ENCODE data around the gene FGF2.
"Not testable (repeated sequence)": the region's sequence is repeated elsewhere in the genome, so short reads cannot be mapped to it uniquely, and the experiment has no call there.

The FGF2 gene

GRCh38 chr4:122863639-122864038 is 37.0 kb downstream of the FGF2 start:
- H3K9ac ChIP-seq: no peak overlapping the region
- H3K36me3 ChIP-seq: no peaks in the 10 kb centered on the region
- H4K20me1 ChIP-seq: no peaks in the 10 kb centered on the region
- H3K4me3 ChIP-seq: no peak overlapping the region
- TF ChIP-seq Cebpa-rat (IDR thresholded peaks at IDR 0.05): no peak
- H3K4me1 ChIP-seq: no peaks in the 10 kb centered on the region
- H3K27me3 ChIP-seq: no peaks in the 10 kb centered on the region
- H3K27ac ChIP-seq: no peak overlapping the region
- H3K4me2 ChIP-seq: no peak overlapping the region
- H3K9me3 ChIP-seq: no peaks in the 10 kb centered on the region

DNA sequence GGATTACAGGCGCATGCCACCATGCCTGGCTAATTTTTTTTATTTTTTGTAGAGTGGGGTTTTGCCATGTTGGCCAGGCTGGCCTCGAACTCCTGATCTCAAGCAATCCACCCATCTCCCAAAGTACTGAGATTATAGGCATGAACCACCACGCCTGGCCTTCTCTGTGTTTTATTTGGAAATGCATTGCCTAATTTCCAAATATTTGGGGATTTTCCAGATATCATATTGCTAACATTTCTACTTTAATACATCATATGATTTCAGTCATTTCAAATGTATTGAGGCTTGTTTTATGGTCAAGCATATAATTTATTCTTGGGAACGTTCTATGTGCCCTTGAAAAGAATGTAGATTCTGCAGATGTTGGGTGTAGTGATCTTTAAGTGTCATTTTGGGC is 38.8 kb downstream of the FGF2 start:
- no peaks in the 10 kb centered on the region for H3K4me1 ChIP-seq
- no peaks in the 10 kb centered on the region for H3K9me3 ChIP-seq
- no peaks in the 10 kb centered on the region for H3K27me3 ChIP-seq
- H3K27ac ChIP-seq: no peak overlapping the region
- no peak overlapping the region for H3K4me2 ChIP-seq
- no peak overlapping the region for H3K9ac ChIP-seq
- TF ChIP-seq Cebpa-rat (IDR thresholded peaks at IDR 0.05): no peak
- H4K20me1 ChIP-seq: no peaks in the 10 kb centered on the region
- H3K4me3 ChIP-seq: no peak overlapping the region
- no peaks in the 10 kb centered on the region for H3K36me3 ChIP-seq

DNA sequence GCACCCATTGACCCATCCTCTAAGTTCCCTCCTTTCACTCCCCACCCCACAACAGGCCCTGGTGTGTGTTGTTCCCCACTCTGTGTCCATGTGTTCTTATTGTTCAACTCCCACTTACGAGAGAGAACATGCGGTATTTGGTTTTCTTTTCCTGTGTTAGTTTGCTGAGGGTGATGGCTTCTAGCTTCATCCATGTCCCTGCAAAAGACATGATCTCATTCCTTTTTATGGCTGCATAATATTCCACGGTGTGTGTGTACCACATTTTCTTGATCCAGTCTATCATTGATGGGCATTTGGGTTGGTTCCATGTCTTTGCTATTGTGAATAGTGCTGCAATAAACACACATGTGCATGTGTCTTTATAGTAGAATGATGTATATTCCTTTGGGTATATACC is 41.6 kb downstream of the FGF2 start:
- not testable (repeated sequence) for H3K36me3 ChIP-seq, H3K4me2 ChIP-seq, H4K20me1 ChIP-seq, H3K27ac ChIP-seq, H3K9ac ChIP-seq, H3K27me3 ChIP-seq, H3K4me3 ChIP-seq, H3K4me1 ChIP-seq, H3K9me3 ChIP-seq

DNA sequence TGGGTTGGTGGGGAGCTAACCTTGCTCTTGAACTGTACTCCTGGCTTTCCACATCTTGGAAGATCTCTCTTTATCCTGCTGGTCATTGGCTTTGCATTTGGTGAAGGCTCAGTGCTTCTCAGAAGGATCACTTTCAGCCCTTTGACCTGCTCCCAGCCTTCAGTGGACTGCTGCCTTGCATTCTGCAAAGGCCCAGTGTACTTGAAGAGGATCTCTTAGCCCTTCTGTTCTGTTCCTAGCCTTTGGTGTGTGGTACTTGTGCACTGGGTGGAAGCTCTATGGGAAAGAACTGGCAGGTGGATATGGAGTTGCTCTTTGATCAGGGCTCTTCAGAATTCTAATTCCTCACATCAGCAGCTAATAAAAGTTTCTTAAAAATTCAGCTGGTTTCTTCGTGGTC is 46.5 kb downstream of the FGF2 start:
- H3K4me1 ChIP-seq: no peaks in the 10 kb centered on the region
- no peak overlapping the region for H3K27ac ChIP-seq

GRCh38 chr4:122873821-122874593 is 47.4 kb downstream of the FGF2 start:
- H4K20me1 ChIP-seq: no peaks in the 10 kb centered on the region
- H3K9me3 ChIP-seq: no peaks in the 10 kb centered on the region
- H3K9ac ChIP-seq: no peak overlapping the region
- no peak overlapping the region for H3K4me3 ChIP-seq
- no peak for TF ChIP-seq Cebpa-rat (IDR thresholded peaks at IDR 0.05)
- H3K4me2 ChIP-seq: no peak overlapping the region
- no peak overlapping the region for H3K27ac ChIP-seq
- no peaks in the 10 kb centered on the region for H3K36me3 ChIP-seq
- no peaks in the 10 kb centered on the region for H3K4me1 ChIP-seq
- no peaks in the 10 kb centered on the region for H3K27me3 ChIP-seq

More for the DNA sequence above, 46.5 kb downstream of the FGF2 start:
- H3K4me2 ChIP-seq: no peak overlapping the region
- no peaks in the 10 kb centered on the region for H3K36me3 ChIP-seq
- no peak for TF ChIP-seq Cebpa-rat (IDR thresholded peaks at IDR 0.05)
- H3K27me3 ChIP-seq: no peaks in the 10 kb centered on the region
- H4K20me1 ChIP-seq: no peaks in the 10 kb centered on the region
- H3K4me3 ChIP-seq: no peak overlapping the region
- H3K9ac ChIP-seq: no peak overlapping the region
- H3K9me3 ChIP-seq: no peaks in the 10 kb centered on the region

- Histone ChIP-seq H3K9me3 (peaks cover 13% of the 10 kb centered on the region), H3K4me2 (no peak overlapping the region), H3K4me3 (no peak overlapping the region), H3K9ac (no peak overlapping the region), H3K27me3 (no peaks in the 10 kb centered on the region), H3K36me3 (no peaks in the 10 kb centered on the region), H3K27ac (no peak overlapping the region), H3K4me1 (no peaks in the 10 kb centered on the region), H4K20me1 (no peaks in the 10 kb centered on the region)
- no peak for TF ChIP-seq Cebpa-rat (IDR thresholded peaks at IDR 0.05)
These were observed 49.3 kb downstream of the FGF2 start for GRCh38 chr4:122875949-122876348.

DNA sequence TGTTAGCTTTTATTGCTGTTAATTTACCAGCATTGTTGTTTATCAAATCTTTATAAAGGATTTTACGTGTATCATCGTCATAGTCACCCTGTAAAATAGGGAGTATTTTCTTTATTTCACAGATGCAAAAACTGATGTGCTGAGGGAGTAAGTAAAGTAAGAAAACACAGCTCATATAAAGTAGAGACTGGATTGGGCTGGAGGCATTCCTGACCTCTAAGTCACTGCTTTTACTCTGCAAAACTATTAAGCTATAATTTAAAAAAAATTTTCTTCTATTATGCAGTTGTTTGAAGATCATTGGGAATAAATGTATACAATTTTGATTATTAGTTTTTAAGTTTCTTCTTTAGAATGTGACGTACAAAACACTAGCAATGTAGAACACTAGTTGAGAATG is 49.8 kb downstream of the FGF2 start:
- H3K9ac ChIP-seq: no peak overlapping the region
- no peak overlapping the region for H3K4me3 ChIP-seq
- no peaks in the 10 kb centered on the region for H3K4me1 ChIP-seq
- no peaks in the 10 kb centered on the region for H3K36me3 ChIP-seq
- H3K4me2 ChIP-seq: no peak overlapping the region
- no peaks in the 10 kb centered on the region for H4K20me1 ChIP-seq
- no peak overlapping the region for H3K27ac ChIP-seq
- peaks cover 18% of the 10 kb centered on the region for H3K9me3 ChIP-seq
- no peak for TF ChIP-seq Cebpa-rat (IDR thresholded peaks at IDR 0.05)
- H3K27me3 ChIP-seq: no peaks in the 10 kb centered on the region

DNA sequence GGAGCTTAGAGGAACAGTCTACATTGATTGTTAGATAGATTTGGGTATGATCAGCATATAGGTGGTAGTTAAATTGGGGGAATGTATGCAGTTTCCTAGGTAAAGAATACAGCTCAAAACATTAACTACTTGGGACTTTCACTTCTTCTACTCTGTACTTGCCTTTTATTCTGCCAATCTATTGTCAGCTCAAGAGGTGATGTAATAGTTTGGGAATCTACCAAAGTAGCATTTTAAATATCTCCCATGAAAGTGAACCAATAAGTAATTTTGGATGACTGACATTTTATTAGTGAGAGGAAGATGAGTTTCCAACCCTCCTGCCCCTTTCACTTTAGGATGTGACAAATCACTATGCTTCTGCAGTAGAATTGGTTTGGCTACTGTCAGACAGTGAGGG is 52.4 kb downstream of the FGF2 start:
- H3K4me1 ChIP-seq: no peaks in the 10 kb centered on the region

GRCh38 chr4:122882857-122883735 is 56.5 kb downstream of the FGF2 start:
- no peak for TF ChIP-seq Cebpa-rat (IDR thresholded peaks at IDR 0.05)
- no peaks in the 10 kb centered on the region for H3K4me1 ChIP-seq
- H3K36me3 ChIP-seq: no peaks in the 10 kb centered on the region
- H3K4me3 ChIP-seq: no peak overlapping the region
- H3K27ac ChIP-seq: no peak overlapping the region
- no peaks in the 10 kb centered on the region for H4K20me1 ChIP-seq
- H3K9me3 ChIP-seq: peaks cover 23% of the 10 kb centered on the region
- H3K9ac ChIP-seq: no peak overlapping the region
- no peaks in the 10 kb centered on the region for H3K27me3 ChIP-seq
- no peak overlapping the region for H3K4me2 ChIP-seq

More for the DNA sequence above, 52.4 kb downstream of the FGF2 start:
- no peak overlapping the region for H3K4me2 ChIP-seq
- peaks cover 23% of the 10 kb centered on the region for H3K9me3 ChIP-seq
- H3K36me3 ChIP-seq: no peaks in the 10 kb centered on the region
- H3K27me3 ChIP-seq: no peaks in the 10 kb centered on the region
- TF ChIP-seq Cebpa-rat (IDR thresholded peaks at IDR 0.05): no peak
- no peak overlapping the region for H3K27ac ChIP-seq
- no peak overlapping the region for H3K4me3 ChIP-seq
- no peaks in the 10 kb centered on the region for H4K20me1 ChIP-seq
- H3K9ac ChIP-seq: no peak overlapping the region

DNA sequence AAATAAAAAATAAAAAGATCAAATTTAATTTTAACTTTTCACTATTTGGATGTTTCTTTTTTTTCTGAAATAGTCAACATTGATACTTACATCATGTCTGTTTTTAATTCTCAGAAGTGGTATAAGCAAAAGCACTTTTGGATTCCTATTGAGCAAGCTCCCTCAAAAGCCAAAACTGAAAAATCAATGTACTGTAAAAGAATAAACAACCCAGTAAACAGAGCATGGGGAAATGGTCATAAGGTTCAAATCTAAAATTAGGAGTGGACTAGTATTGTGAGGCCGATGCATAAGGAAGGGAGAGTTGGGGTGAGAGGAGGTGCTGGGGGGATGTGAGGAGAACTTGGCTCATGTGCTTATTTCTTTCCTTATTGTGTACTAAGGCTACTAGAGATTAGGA is 57.9 kb downstream of the FGF2 start:
- no peaks in the 10 kb centered on the region for H4K20me1 ChIP-seq
- no peak overlapping the region for H3K9ac ChIP-seq
- peaks cover 23% of the 10 kb centered on the region for H3K9me3 ChIP-seq
- no peak overlapping the region for H3K4me3 ChIP-seq
- no peak for TF ChIP-seq Cebpa-rat (IDR thresholded peaks at IDR 0.05)
- no peaks in the 10 kb centered on the region for H3K4me1 ChIP-seq
- no peak overlapping the region for H3K27ac ChIP-seq
- no peaks in the 10 kb centered on the region for H3K36me3 ChIP-seq
- no peak overlapping the region for H3K4me2 ChIP-seq
- H3K27me3 ChIP-seq: no peaks in the 10 kb centered on the region
